Keratinocyte (primary cell): Measurements from ENCODE around the gene ZNF747.

ENCODE experiments used
- EZH2 ChIP-seq: IDR thresholded peaks from one replicate; pipeline ENCODE4 v1.6.1; 2012; ENCODE audit warnings: inconsistent platforms, mild to moderate bottlenecking, low read length, moderate library complexity
- TF ChIP-seq, protein P1 (sequence below), 3 experiments: IDR thresholded peaks in 1 of 3; conservative IDR thresholded peaks in 1 of 3; optimal IDR thresholded peaks in 1 of 3; 2 replicates in 2 of 3; 3 replicates in 1 of 3; pipeline versions ENCODE3 to v1.5.1; 2011; ENCODE audit warnings: low read length in 3 of 3, mild to moderate bottlenecking in 3 of 3, moderate library complexity in 2 of 3, control low read depth in 1 of 3, inconsistent platforms in 1 of 3; ENCODE audit not compliant: insufficient read depth in 2 of 3; ENCODE audit errors: extremely low read depth in 1 of 3

DNA sequence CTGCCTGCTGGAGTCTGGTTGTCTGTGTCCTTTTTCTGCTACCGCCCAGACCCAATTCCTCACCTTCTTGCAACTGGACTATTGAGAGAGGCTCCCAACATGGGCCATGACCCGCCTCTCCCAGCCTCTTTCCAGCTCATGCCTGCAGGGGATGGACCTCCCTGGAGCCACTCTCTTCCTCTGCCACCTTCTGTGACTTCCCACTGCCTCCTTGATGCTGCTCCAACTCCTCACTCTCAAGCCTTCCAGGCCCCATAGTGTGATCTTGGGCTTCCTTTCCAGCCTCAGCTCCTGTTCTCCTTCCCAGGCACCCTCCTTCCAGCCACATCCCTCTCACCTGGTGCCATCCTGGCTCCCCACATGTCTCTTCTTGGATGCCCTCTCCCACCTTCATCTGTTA is 19.4 kb downstream of the ZNF747 start:
- TF ChIP-seq EZH2 = no peak
- TF ChIP-seq, protein P1, sequence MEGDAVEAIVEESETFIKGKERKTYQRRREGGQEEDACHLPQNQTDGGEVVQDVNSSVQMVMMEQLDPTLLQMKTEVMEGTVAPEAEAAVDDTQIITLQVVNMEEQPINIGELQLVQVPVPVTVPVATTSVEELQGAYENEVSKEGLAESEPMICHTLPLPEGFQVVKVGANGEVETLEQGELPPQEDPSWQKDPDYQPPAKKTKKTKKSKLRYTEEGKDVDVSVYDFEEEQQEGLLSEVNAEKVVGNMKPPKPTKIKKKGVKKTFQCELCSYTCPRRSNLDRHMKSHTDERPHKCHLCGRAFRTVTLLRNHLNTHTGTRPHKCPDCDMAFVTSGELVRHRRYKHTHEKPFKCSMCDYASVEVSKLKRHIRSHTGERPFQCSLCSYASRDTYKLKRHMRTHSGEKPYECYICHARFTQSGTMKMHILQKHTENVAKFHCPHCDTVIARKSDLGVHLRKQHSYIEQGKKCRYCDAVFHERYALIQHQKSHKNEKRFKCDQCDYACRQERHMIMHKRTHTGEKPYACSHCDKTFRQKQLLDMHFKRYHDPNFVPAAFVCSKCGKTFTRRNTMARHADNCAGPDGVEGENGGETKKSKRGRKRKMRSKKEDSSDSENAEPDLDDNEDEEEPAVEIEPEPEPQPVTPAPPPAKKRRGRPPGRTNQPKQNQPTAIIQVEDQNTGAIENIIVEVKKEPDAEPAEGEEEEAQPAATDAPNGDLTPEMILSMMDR (optimal IDR thresholded peaks at IDR 0.05 in 1 of 3, IDR thresholded peaks at IDR 0.05 in 1 of 3, conservative IDR thresholded peaks at IDR 0.05 in 1 of 3; ENCODE audit: extremely low read depth in 1 of 3, insufficient read depth in 2 of 3, low read length in 3 of 3) = no peak
